Measurements from ENCODE around the gene ESRP2.

The ESRP2 gene

DNA sequence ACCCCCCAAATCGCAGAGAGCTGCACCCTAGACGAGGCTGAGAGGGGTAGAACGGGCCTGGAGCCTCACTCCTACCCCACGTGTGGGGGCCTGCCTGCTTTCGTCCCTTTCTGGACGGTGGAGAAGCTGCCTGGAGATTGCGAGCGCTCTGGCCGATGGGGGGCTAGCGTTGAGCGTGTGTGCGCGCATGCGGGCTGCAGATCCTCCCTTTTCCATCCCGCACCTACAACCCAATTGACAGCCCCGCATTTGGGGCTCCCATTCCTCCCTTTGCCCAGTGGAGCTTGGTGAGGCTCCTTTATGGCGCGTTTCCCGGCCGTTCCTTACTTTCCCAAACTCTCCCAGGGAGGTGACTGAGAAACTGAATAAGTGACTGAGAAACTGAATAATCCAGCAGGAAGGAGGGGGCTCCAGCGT, 907 bp upstream of the ESRP2 start:
- DNase-seq: no peak

DNA sequence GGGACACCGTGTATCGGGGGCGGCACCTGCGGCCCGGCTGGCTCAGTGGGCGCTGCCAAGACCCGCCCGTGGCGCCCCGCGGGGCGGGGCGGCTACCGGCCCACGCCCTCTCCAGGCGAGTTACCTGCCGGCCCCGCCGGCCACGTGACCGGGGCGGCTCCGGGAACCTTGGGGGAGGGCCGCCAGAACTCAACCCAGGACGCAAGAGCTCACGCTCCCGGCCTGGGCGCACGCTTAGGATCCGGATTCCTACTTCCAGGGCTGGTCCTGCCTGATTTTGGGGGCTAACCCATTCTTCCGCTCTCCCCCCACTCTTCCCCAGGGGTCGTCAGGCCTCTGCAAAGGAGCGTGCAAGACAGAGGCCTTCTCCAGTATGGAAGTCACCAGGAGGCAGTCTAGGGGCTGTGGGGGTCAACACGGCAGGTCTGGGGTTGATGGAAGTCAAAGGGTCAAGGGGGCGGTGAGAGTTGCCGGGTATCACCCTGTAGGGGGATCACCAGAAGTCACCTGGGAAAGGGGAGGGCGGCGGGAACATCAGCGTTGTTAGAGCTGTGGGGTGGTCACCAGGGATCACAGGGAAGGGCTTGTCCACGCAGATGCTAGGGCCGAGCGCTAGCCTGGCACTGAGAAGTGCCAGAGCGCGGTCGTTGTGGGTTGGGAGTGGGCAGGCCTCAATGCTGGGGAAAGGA, 354 bp upstream of the ESRP2 start:
- DNase-seq: no peak

DNA sequence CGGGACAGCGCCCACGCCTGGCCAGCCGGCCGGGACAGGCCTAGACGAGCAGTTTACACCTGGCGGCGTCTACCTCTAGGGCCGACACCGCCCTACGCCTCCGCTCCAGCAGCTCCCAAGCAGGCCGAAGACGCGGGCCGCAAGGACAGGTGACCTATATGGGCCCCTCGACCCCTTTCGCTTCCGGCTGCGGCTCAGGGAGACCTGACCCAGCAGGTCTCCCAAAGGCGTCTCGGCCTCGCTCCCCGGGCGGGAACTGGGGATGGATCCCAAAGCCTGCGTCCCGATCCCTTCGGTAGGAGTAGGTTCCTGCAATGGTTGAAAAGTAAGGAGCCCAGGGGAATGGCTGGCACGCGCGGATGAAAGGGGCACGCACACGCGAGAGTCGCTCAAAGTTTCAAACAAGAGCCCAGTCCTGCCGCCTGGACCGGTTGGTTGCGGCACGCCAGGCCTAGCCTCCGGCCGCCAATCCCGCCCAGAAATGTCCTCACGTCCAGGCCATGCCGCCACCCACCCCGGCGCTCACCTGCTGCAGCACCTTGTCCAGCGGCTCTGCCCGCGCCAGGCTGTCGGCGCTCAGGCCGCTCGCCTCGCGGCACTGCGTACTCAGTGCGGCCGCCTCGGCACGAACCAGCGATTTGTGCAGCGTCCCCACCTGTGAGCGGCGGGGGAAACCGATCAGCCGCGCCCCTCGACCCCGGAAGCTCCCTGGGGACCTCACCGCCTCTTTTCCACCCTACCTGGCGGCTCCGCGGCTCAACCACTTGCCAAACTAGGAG, 630 bp downstream of the ESRP2 start:
- no peak for DNase-seq

DNA sequence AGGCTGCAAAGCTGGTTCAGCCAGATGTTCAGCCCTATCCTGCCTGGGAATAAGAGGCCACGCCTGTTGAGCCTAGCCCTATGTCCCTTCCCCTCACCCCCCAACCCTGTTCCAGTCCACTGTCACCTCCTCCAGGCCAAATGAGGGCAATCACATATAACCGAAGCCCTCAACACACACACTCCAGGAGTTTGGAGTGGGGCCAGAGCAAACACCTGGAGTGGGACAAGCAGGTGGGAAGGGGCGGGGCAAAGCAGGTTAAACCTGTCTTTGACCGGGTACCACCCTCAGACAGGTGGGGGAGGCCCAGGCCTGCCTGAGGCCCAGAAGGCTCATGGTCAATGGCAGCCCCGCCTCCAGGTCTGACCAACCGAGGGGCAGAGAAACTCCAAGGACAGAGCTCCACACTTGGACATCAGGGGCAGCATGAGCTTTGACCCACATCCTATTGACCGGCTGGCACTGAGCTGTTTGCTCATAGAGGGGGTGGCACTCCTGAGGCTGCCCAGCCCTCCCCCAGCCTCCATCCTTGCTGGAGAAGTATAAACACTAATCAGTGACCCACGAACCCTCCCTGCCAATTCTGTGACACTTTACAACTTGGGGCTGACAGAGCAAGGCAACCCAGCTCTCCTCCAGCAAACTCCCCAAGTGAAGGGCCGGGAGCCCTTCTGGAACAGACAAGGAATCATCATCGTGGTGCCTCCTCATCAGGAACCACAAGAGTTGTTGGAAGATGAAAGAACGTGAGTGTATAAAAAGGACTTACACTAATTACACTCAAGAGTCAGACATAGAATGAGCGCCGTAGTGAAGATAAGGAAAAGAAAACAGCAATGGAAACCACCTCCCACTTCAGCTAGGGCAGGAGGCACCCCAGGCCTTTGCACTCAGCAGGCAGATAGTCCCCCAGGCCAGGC, 1.5 kb downstream of the ESRP2 start:
- no peak for DNase-seq

- no peak for DNase-seq
These were observed 2.1 kb downstream of the ESRP2 start for GRCh38 chr16:68233835-68234187.

DNA sequence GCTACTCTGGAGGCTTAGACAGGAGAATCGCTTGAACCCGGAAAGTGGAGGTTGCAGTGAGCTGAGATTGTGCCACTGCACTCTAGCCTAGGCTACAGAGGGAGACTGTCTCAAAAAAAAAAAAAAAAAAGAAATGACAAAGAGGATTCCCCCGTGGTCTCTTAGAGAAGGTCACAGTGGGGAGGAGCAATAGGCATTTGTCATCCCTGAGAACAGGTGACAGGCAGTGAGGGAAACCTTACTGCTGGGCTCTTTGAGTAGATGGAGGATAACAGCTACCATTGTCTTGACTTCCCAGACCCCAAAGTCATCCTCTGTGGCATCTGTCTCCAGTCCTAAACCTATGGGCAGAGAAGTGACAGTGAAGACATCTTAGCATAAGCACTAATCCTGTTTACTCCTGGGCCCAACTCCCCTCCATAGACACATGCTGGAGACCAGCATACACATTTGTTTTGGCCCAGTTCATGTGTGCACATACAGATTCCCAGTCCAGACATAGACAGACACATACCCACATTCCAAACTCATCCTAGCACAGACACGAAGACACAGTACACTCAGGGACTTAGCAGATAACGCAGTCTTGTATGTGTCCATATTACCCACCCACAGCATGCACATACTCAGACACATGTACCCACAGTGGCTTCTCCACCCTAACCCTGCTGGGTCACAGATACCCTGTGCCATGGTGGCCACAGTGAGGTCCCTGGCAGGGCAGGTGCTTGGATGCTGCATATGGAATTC, 2.7 kb downstream of the ESRP2 start:
- no peak for DNase-seq

DNA sequence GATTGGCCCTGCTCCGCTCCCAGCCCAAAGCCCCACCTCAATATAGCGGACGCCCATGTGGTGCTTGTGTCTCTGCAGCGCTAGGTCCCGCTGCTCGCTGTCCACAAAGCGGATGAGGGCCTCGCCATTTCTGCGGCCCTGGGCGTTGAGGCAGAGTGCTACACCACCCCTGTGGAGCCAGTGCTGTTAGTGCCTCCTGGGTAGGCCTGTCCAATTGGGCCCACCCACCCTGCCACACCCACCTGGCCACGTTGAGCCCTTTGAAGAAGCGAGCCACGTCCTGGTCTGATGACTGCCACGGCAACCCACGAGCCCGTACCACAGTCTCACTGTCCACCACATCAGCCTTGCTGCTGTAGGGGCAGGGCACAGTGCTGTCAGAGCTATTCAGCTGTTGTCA, 3.6 kb downstream of the ESRP2 start:
- DNase-seq: no peak

GRCh38 chr16:68231384-68232136, 4.4 kb downstream of the ESRP2 start:
- no peak for DNase-seq

GRCh38 chr16:68230956-68231355, 5.0 kb downstream of the ESRP2 start:
- DNase-seq: no peak

DNA sequence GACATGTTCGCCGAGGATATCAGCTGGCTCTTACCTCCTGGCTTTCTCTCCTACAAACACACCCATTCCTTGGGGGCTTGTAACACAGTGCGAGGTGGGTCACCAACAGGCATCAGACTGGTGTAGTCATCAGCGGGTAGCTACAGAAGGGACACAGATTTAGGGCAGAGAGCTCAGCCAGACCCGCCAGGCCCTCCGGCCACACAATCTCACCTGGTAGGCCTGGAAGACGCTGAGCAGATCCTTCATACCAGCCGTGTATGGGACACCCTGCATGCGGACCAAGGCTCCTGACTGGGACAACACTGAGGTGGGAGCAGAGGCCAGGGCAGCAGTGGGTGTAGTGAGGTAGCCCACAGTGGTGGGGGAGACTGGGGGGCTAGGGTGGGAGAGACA, 5.8 kb downstream of the ESRP2 start:
- no peak for DNase-seq

DNA sequence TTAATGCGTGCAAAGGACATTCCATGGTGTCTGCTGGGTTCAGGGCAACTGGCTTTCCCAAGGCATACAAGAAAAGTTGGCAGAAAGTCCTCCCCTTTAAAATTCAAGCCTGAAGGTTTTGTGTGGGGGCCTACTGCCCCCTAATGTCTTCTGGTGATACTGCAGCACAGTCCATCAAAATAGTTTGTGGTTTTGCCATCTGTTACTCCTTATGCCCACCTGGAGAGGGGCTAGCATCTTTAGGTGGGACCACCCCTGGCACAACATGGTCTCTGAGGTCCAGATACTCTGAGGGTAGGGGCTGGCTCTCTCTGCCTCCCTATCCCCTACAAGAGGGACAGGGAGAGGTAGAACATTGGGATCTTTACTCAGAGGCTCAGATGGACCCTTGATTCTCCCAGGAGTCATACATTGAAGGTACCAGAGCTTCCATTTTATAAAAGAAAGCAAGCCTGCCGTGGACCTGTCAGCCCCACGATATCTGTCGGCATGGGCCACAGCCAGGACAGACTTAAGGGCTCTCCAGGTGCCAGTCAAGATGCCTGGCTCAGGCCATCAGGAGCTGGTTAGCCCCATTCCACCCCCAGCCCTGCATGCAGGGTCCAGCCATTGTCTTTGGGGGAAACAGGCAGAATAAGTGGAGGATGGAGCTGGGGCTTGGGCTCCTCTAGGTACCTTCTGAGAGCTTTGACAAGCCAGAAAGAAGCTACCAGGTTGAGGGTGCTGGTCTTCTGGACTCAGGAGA, 6.3 kb downstream of the ESRP2 start:
- DNase-seq: peak; percentile 26

- DNase-seq: no peak
These were observed 7.3 kb downstream of the ESRP2 start for GRCh38 chr16:68228652-68229051.

DNA sequence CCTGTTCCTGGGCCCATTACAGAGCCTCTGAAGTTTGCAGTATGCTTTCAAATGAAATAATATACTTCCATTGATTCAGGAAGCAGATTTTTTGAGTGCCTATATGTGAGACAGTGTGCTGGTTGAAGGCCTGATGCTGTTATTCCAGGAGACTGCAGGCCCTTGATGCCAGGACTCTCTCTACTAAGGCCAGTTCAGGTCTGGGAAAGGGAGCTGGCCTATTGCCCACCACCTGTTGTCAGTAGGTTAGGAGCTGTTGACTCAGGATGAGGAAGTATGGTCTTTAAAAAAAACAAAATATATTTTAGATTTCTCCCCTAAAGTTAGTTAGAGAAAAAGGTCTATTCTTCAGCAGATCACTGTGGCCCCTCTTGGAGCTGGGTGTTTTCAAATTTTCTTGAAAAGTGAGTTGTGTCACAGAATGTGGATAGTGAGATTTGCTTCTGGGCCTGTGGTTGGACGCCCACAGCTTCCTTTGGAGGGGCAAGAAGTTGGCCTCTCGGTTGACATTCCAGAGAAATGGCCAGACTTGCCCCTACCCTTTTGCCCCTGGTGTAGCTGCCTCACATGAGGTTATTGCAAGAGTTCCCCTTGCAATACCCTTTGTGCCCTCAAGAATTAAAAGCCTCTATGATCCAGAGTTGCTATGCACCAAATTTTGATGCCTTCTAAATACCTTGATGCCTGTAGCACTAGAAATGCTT, 7.9 kb downstream of the ESRP2 start:
- no peak for DNase-seq

DNA sequence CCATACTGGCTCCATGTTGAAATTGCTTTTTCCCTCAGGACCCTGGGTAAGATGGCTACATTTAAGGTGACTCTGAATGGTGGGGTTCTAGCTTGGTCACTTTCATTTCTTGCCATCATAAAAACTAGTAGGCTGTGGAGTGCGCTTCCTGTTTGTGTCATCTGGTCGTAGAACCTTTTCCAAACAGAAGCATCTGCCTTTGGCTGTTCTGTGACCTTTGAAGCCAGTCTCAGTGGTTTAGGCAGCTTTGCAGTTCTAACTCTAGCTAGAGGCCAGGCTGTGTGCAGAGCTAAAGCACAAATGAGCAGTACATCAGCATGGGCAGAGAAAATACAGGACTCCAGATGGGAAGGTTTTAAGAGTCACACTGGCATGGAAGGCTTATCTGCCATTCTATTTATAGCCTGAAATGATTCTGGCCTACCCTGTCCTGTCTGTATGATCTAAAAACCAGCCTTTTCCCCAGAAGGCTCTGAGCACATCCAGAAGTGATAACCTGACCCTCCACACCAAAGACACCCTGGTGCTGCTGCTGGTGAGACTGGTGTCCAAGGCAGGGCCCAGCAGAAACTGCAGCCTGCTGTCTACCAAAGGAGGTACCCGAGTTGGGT, 8.6 kb downstream of the ESRP2 start:
- no peak for DNase-seq

GRCh38 chr16:68226116-68226515, 9.8 kb downstream of the ESRP2 start:
- no peak for DNase-seq

GRCh38 chr16:68223072-68223471, 12.9 kb downstream of the ESRP2 start:
- no peak for DNase-seq

DNA sequence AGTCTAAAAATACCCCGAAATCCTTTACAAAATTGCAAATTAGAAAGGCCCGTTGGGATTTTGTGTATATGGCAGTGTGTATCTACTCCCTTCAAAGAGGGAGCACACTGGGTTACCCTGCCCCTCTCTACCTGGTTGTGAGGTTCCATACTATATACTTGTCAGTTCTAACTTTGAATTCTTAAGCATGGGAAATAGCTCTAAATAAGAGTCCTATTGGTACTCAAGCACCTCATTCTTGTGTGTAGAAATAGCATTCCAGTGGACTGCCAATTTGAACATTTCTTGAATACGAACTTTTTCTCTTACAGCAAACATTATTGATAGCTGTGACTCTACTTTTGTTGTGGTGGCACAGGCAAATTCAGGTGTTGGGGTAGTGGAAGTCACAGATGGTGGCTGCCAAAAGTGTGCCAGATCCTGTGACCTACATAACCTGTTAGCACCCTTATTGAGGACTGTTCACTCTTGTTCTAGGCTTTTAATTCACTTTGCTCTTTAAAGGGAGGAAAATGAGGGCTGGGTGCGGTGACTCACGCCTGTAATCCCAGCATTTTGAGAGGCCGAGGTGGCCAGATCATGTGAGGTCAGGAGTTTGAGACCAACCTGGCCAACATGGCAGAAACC, 16.1 kb downstream of the ESRP2 start:
- no peak for DNase-seq

DNA sequence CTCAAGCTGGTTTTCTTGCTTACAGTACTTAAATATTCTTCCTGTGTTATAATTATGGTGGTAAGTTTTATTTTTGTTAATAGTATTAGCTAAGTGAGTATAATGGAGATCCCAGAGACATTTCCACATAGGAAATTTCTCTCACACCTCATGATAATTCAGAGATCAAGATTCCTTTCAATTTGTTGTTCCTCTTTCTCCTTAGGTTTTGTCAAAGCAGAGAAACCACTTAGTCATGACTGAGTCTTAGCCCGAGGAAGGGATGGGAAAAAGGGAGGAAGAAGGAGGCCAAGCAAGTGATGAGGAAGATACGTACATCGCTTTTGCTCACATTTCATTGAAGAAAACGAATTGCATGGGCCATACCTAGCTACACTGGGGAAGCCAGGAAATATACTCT, 18.4 kb downstream of the ESRP2 start:
- no peak for DNase-seq

GRCh38 chr16:68216240-68216639, 19.7 kb downstream of the ESRP2 start:
- DNase-seq: no peak

GRCh38 chr16:68215302-68215701, 20.6 kb downstream of the ESRP2 start:
- DNase-seq: no peak
